GM18909 (cell line): ENCODE measurements around the gene EPHB1.
"Not testable (repeated sequence)": the region's sequence is repeated elsewhere in the genome, so short reads cannot be mapped to it uniquely, and the experiment has no call there.

Experiments
- ATAC-seq: cut with Tn5 transposase; IDR thresholded peaks from one replicate; pipeline ENCODE4 v1.9.1; 2021; ENCODE audit warnings: mild to moderate bottlenecking; ENCODE audit not compliant: unreplicated experiment, poor library complexity

Gene EPHB1

GRCh38 chr3:135090020-135090717, 295.1 kb downstream of the EPHB1 start:
- no peak for ATAC-seq

GRCh38 chr3:135091946-135092345, 296.9 kb downstream of the EPHB1 start:
- ATAC-seq: no peak

GRCh38 chr3:135093121-135093520, 298.1 kb downstream of the EPHB1 start:
- ATAC-seq: no peak

GRCh38 chr3:135097276-135097946, 302.4 kb downstream of the EPHB1 start:
- ATAC-seq: no peak

GRCh38 chr3:135099734-135100355, 304.8 kb downstream of the EPHB1 start:
- no peak for ATAC-seq

GRCh38 chr3:135100366-135100765, 305.3 kb downstream of the EPHB1 start:
- no peak for ATAC-seq

- no peak for ATAC-seq
These were observed 308.9 kb downstream of the EPHB1 start for GRCh38 chr3:135103917-135104316.

- ATAC-seq: no peak
These were observed 311.4 kb downstream of the EPHB1 start for GRCh38 chr3:135106445-135106844.

GRCh38 chr3:135107043-135107442, 312.0 kb downstream of the EPHB1 start:
- ATAC-seq: no peak

GRCh38 chr3:135109681-135110080, 314.6 kb downstream of the EPHB1 start:
- no peak for ATAC-seq

- ATAC-seq: not testable (repeated sequence)
These were observed 319.5 kb downstream of the EPHB1 start for GRCh38 chr3:135114551-135114950.

- no peak for ATAC-seq
These were observed 322.9 kb downstream of the EPHB1 start for GRCh38 chr3:135117977-135118376.

- ATAC-seq: no peak
These were observed 323.7 kb downstream of the EPHB1 start for GRCh38 chr3:135118792-135119191.

GRCh38 chr3:135125171-135125801, 330.2 kb downstream of the EPHB1 start:
- no peak for ATAC-seq

GRCh38 chr3:135127946-135128470, 332.9 kb downstream of the EPHB1 start:
- no peak for ATAC-seq

- ATAC-seq: no peak
These were observed 333.8 kb downstream of the EPHB1 start for GRCh38 chr3:135128818-135129217.

- ATAC-seq: no peak
These were observed 336.2 kb downstream of the EPHB1 start for GRCh38 chr3:135131290-135131689.

- ATAC-seq: no peak
These were observed 339.0 kb downstream of the EPHB1 start for GRCh38 chr3:135133905-135134683.

- ATAC-seq: no peak
These were observed 339.6 kb downstream of the EPHB1 start for GRCh38 chr3:135134684-135135075.

GRCh38 chr3:135135445-135135844, 340.4 kb downstream of the EPHB1 start:
- ATAC-seq: no peak
